ENCODE data around the gene FAM89A. TPM values are rescaled to one million over a fixed set of nuclear protein-coding genes. Genes with fewer than 3 reads are reported as not detected.

FAM89A gene
- total and polyA plus RNA-seq, 2 of the 13 experiments (the other 11 are each of a cell fraction or from before 2014, with no cell fraction given), result 0.35 to 0.44 TPM

DNA sequence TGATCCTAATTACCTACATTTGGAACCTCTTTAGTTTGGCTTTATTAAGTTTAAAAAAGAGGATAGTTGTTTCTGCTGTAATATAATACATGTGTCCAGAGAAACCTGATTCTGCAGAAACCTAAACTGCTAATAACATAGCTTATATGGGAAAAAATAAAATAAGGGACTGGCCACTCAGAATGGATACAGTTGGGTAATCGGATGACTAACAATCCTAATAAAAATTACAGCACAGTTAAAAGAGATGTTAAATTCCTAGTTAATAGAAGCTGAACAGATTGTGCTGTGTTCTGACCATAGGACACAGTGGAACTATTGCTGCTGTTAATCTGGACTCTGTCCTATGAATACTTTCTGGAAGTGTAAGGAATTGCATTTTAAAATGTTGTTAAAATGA, 45.2 kb downstream of the FAM89A start (continued):
- TF ChIP-seq, protein P1, sequence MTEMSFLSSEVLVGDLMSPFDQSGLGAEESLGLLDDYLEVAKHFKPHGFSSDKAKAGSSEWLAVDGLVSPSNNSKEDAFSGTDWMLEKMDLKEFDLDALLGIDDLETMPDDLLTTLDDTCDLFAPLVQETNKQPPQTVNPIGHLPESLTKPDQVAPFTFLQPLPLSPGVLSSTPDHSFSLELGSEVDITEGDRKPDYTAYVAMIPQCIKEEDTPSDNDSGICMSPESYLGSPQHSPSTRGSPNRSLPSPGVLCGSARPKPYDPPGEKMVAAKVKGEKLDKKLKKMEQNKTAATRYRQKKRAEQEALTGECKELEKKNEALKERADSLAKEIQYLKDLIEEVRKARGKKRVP (CRISPR knock-in tag; IDR thresholded peaks at IDR 0.05), result no peak
- TF ChIP-seq PTBP1 (IDR thresholded peaks at IDR 0.05; ENCODE audit: low read depth, low read length, poor library complexity, severe bottlenecking) (no peak), CBX5 (CRISPR knock-in tag; IDR thresholded peaks at IDR 0.05; ENCODE audit: borderline replicate concordance) (no peak), RNF2 (conservative IDR thresholded peaks at IDR 0.05; ENCODE audit: low read depth) (no peak), CCDC6 (CRISPR knock-in tag; IDR thresholded peaks at IDR 0.05) (no peak), ZNF724P (CRISPR knock-in tag; IDR thresholded peaks at IDR 0.05; ENCODE audit: borderline replicate concordance) (no peak)

DNA sequence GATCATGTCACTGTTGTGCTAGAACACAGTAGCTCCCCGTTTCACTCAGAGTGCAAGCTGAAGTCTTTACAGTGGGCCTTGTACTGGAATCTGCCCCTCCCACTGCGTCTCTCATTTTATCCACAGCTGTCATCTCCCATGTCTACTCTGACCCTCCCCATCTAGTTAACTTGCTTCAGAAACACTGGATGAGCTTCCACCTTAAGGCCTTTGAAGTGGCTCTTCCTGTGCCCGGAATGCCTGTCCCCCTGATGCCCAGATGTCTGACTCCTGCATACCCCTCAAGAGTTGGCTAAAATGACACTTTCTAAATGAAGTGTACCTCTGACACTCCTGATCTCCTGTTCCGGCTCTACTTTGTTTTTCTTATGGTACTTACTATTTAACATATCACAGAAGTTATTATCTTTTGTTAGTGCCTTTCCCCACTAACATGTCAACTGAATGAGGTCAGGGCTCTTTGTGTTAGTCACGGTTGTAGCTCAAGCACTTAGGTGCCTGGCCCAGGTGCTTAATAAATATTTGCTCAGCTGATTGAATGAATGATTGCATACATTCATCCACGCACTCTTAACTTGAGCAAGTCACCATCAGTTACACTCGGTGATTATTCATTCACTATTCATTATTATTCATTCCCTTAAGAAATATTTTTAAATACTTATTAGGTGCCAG, 47.8 kb downstream of the FAM89A start:
- CTCF ChIA-PET (ENCODE audit: low intra/inter-chr PET ratio, low total read pairs), result no interaction called here
- POLR2A ChIA-PET, result interaction anchor here (0.6 to 1.3 kb wide), 2 partner anchors 13 to 33 kb away, joined by 3 to 4 read pairs; partner anchors contain the start of genes ARV1 and TTC13
- intact Hi-C loops (cut with micrococcal nuclease; ENCODE audit: unreplicated experiment) (no loop called here), in situ Hi-C loops (cut with HindIII; ENCODE audit: extremely low pct_ligation_motif_present, low pct_unique_long_range_greater_than_20kb) (no loop called here)
- no peaks in the 10 kb centered on the region for H3K4me1 ChIP-seq (ENCODE audit: insufficient read depth, low read length)
- H3K27me3 ChIP-seq (ENCODE audit: control insufficient read depth in 1 of 2, insufficient read depth in 2 of 2, low read length in 2 of 2), result no peaks in the 10 kb centered on the region
- no peaks in the 10 kb centered on the region for H3K79me2 ChIP-seq (ENCODE audit: insufficient read depth, low read length)
- H4K20me1 ChIP-seq (ENCODE audit: insufficient read depth, low read length), result no peaks in the 10 kb centered on the region
- H3K36me3 ChIP-seq (replicated peaks in 1 of 2; ENCODE audit: control insufficient read depth in 1 of 2, insufficient read depth in 2 of 2, low read length in 2 of 2), result peaks cover 6 to 15% of the 10 kb centered on the region in 2 experiments
- BruUV-seq (replicated peaks), result no TSS peak
- H3K4me2 ChIP-seq (ENCODE audit: low read depth, low read length), result no peak overlapping the region
- FAIRE-seq (no peak), ATAC-seq (no peak), DNase-seq (ENCODE audit: low spot score) (no peak)
- no peak overlapping the region for H2AFZ ChIP-seq (ENCODE audit: low read length)
- H3K9me3 ChIP-seq (ENCODE audit: low read length), result no peaks in the 10 kb centered on the region
- no peak overlapping the region for H3K27ac ChIP-seq (ENCODE audit: extremely low read length, insufficient read depth, low read length)
- WGBS (ENCODE audit: low lambda C conversion rate), result 90% methylated on average over 7 of the region's 7 CpGs
- no peak overlapping the region for H3K9ac ChIP-seq (ENCODE audit: insufficient read depth, low read depth, low read length)
- no peak overlapping the region for H3K4me3 ChIP-seq (replicated peaks in 1 of 3; ENCODE audit: insufficient read depth in 1 of 3, low read depth in 2 of 3, low read length in 3 of 3)
- TF ChIP-seq ZNF24 (IDR thresholded peaks at IDR 0.05) (no peak), KLF16 (CRISPR knock-in tag; IDR thresholded peaks at IDR 0.05) (no peak), ZSCAN31 (CRISPR knock-in tag; IDR thresholded peaks at IDR 0.05; ENCODE audit: low read depth) (no peak), ZNF17 (CRISPR knock-in tag; IDR thresholded peaks at IDR 0.05) (no peak)
- TF ChIP-seq, protein P2, sequence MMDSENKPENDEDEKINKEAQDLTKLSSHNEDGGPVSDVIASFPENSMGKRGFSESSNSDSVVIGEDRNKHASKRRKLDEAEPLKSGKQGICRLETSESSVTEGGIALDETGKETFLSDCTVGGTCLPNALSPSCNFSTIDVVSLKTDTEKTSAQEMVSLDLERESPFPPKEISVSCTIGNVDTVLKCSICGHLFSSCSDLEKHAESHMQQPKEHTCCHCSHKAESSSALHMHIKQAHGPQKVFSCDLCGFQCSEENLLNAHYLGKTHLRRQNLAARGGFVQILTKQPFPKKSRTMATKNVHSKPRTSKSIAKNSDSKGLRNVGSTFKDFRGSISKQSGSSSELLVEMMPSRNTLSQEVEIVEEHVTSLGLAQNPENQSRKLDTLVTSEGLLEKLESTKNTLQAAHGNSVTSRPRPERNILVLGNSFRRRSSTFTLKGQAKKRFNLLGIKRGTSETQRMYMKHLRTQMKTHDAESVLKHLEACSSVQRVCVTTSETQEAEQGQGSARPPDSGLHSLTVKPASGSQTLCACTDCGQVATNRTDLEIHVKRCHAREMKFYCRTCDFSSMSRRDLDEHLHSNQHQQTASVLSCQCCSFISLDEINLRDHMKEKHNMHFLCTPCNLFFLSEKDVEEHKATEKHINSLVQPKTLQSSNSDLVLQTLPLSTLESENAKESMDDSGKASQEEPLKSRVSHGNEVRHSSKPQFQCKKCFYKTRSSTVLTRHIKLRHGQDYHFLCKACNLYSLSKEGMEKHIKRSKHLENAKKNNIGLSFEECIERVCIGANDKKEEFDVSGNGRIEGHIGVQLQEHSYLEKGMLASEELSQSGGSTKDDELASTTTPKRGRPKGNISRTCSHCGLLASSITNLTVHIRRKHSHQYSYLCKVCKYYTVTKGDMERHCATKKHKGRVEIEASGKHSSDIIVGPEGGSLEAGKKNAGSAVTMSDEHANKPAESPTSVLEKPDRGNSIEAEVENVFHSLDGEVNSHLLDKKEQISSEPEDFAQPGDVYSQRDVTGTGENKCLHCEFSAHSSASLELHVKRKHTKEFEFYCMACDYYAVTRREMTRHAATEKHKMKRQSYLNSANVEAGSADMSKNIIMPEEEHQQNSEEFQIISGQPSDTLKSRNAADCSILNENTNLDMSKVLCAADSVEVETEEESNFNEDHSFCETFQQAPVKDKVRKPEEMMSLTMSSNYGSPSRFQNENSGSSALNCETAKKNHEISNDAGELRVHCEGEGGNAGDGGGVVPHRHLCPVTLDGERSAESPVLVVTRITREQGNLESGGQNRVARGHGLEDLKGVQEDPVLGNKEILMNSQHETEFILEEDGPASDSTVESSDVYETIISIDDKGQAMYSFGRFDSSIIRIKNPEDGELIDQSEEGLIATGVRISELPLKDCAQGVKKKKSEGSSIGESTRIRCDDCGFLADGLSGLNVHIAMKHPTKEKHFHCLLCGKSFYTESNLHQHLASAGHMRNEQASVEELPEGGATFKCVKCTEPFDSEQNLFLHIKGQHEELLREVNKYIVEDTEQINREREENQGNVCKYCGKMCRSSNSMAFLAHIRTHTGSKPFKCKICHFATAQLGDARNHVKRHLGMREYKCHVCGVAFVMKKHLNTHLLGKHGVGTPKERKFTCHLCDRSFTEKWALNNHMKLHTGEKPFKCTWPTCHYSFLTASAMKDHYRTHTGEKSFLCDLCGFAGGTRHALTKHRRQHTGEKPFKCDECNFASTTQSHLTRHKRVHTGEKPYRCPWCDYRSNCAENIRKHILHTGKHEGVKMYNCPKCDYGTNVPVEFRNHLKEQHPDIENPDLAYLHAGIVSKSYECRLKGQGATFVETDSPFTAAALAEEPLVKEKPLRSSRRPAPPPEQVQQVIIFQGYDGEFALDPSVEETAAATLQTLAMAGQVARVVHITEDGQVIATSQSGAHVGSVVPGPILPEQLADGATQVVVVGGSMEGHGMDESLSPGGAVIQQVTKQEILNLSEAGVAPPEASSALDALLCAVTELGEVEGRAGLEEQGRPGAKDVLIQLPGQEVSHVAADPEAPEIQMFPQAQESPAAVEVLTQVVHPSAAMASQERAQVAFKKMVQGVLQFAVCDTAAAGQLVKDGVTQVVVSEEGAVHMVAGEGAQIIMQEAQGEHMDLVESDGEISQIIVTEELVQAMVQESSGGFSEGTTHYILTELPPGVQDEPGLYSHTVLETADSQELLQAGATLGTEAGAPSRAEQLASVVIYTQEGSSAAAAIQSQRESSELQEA (CRISPR knock-in tag; IDR thresholded peaks at IDR 0.05; ENCODE audit: not compliant biosample characterization), result no peak
- TF ChIP-seq, protein P3, sequence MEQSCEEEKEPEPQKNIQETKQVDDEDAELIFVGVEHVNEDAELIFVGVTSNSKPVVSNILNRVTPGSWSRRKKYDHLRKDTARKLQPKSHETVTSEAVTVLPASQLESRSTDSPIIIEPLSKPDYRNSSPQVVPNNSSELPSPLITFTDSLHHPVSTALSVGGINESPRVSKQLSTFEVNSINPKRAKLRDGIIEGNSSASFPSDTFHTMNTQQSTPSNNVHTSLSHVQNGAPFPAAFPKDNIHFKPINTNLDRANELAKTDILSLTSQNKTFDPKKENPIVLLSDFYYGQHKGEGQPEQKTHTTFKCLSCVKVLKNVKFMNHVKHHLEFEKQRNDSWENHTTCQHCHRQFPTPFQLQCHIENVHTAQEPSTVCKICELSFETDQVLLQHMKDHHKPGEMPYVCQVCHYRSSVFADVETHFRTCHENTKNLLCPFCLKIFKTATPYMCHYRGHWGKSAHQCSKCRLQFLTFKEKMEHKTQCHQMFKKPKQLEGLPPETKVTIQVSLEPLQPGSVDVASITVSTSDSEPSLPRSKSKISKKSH (CRISPR knock-in tag; IDR thresholded peaks at IDR 0.05; ENCODE audit: borderline replicate concordance), result no peak

All from HepG2 (cell line).